Osteoblast (primary cell): ENCODE results near the gene ALAS1. TPM values are rescaled to one million over a fixed set of nuclear protein-coding genes. Genes with fewer than 3 reads are reported as not detected.

Experiments
- DNase-seq: peaks from one replicate; pipeline ENCODE4 v3.0.0; 2011; ENCODE audit warnings: low spot score, mixed read lengths; ENCODE audit not compliant: insufficient read length; ENCODE audit errors: missing footprints
- H2AFZ ChIP-seq: 2 replicates; pipeline ENCODE4 v1.6.0; 2011; ENCODE audit warnings: mild to moderate bottlenecking, low read length
- H3K27ac ChIP-seq: 2 replicates; pipeline ENCODE4 v1.5.1; 2011; ENCODE audit warnings: mild to moderate bottlenecking, low read depth, low read length, moderate library complexity
- H3K27me3 ChIP-seq: 2 replicates; pipeline ENCODE4 v1.6.0; 2012; ENCODE audit warnings: mild to moderate bottlenecking, control low read depth, inconsistent platforms, low read length, moderate library complexity; ENCODE audit not compliant: insufficient read depth
- H3K36me3 ChIP-seq: 2 replicates; pipeline ENCODE4 v1.5.1; 2011; ENCODE audit warnings: mild to moderate bottlenecking, low read length, control low read depth, moderate library complexity; ENCODE audit not compliant: insufficient read depth
- H3K4me1 ChIP-seq: 2 replicates; pipeline ENCODE4 v1.5.1; 2011; ENCODE audit warnings: mild to moderate bottlenecking, low read length, control low read depth, moderate library complexity; ENCODE audit not compliant: insufficient read depth
- H3K4me2 ChIP-seq: 2 replicates; pipeline ENCODE4 v1.6.0; 2011; ENCODE audit warnings: mild to moderate bottlenecking, low read length; ENCODE audit not compliant: insufficient read depth
- H3K4me3 ChIP-seq: fragments of 200-600 bp; sonication (generic); 3 replicates; pipeline ENCODE4 v1.5.1; 2012; ENCODE audit warnings: mild to moderate bottlenecking, low read length, inconsistent platforms; ENCODE audit not compliant: insufficient read depth
- H3K79me2 ChIP-seq: 2 replicates; pipeline ENCODE4 v1.6.0; 2012; ENCODE audit warnings: mild to moderate bottlenecking, low read length, control low read depth, inconsistent platforms; ENCODE audit not compliant: insufficient read depth
- H3K9me3 ChIP-seq: 2 replicates; pipeline ENCODE4 v1.5.1; 2011; ENCODE audit warnings: low read depth, low read length, control low read depth
- H4K20me1 ChIP-seq: 2 replicates; pipeline ENCODE4 v1.6.0; 2012; ENCODE audit warnings: mild to moderate bottlenecking, low read length, control low read depth; ENCODE audit not compliant: insufficient read depth
- total RNA-seq: library from RNA; depleted of rRNA; stranded (reverse); fragments of >200 nt; gene quantifications from 2 replicates; pipeline ENCODE4 v1.2.3, GENCODE V29; 2012
- TF ChIP-seq, protein P1 (sequence below): IDR thresholded peaks from 2 replicates; pipeline ENCODE4 v1.5.1; 2011; ENCODE audit warnings: mild to moderate bottlenecking, low read depth, low read length, moderate library complexity; ENCODE audit errors: extremely low read depth

ALAS1 gene
- total RNA-seq, 1 donor: 39.1 TPM

DNA sequence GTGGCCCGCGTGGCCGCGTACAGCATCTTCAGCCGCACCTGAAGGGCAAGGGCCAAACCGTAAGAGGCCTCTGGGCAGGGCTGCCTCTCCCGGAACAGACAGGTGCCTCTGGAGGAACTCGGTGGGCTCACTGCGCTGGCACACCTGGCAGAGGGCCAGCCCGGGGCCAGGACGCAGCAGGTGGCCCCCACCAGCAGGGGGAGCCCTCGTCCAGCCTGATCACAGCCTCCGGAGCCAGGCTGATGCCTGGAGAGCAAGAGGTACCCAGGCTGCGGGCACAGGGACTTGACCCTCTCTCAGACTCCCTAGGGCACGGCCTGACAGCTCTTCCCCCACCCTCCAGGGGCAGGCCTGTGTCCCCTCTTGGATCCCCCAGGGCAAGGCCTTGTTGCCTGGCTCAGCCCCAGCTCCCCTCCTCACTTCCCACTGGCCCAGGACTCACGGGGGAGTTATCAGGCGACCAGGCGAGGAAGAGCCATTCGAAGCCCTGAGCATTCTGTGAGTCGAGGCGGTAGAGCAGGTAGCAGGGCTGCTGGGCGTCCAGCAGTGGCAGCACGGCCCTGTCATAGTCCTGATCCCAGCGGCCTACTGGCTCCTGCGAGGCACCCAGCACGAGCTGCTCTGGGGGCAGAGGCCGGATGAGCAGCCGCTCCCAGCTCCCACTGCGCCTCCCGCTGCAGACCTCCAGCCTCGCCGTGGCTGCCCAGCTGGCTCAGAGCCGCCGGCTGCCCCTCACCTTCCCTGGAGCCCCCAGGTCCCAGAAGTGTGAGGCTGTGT lies 33.7 kb downstream of the ALAS1 start:
- Histone ChIP-seq H4K20me1 (peaks cover 36% of the 10 kb centered on the region), H3K36me3 (peaks cover 39% of the 10 kb centered on the region), H3K4me3 (no peak overlapping the region), H2AFZ (no peak overlapping the region), H3K9me3 (no peaks in the 10 kb centered on the region), H3K27me3 (no peaks in the 10 kb centered on the region), H3K4me2 (no peak overlapping the region), H3K79me2 (peaks cover 45% of the 10 kb centered on the region), H3K27ac (no peak overlapping the region), H3K4me1 (peaks cover 4% of the 10 kb centered on the region)
- TF ChIP-seq, protein P1, sequence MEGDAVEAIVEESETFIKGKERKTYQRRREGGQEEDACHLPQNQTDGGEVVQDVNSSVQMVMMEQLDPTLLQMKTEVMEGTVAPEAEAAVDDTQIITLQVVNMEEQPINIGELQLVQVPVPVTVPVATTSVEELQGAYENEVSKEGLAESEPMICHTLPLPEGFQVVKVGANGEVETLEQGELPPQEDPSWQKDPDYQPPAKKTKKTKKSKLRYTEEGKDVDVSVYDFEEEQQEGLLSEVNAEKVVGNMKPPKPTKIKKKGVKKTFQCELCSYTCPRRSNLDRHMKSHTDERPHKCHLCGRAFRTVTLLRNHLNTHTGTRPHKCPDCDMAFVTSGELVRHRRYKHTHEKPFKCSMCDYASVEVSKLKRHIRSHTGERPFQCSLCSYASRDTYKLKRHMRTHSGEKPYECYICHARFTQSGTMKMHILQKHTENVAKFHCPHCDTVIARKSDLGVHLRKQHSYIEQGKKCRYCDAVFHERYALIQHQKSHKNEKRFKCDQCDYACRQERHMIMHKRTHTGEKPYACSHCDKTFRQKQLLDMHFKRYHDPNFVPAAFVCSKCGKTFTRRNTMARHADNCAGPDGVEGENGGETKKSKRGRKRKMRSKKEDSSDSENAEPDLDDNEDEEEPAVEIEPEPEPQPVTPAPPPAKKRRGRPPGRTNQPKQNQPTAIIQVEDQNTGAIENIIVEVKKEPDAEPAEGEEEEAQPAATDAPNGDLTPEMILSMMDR: peak; percentile 80
- peak; percentile 98 for DNase-seq

DNA sequence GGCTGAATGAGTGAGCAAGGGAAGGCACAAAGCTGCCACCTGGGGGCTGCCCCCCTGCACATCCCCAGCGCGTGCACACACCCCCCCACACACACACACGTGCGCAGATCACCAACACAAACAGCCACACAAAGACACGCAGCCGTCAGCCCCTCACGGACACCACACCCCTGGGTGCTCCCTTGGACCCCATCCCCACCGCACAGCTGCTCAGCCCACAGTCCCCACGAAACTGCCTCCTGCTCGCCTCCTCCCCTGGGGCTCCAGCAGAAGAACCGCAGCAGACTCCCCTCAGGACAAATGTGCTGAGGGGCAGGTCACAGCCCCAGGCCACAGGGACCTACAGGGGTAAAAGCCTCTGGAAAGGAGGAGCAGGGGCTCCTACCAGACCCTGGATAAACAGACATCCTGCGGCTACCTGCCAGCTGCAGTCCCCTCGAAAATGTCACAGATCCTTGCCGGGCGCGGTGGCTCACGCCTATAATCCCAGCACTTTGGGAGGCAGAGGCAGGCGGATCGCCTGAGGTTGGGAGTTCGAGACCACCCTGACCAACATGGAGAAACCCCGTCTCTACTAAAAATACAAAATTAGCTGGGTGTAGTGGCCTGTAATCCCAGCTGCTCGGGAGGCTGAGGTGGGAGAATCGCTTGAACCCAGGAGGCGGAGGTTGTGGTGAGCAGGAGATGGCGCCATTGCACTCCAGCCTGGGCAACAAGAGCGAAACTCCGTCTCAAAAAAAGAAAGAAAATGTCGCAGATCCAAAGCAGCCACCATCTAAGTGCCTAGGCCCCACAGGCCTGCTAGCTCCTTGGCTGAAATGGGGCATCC lies 34.5 kb downstream of the ALAS1 start:
- TF ChIP-seq, protein P1: no peak
- H3K27ac ChIP-seq: no peak overlapping the region
- H3K4me2 ChIP-seq: no peak overlapping the region
- H3K79me2 ChIP-seq: peaks cover 52% of the 10 kb centered on the region
- no peaks in the 10 kb centered on the region for H3K9me3 ChIP-seq
- H3K4me1 ChIP-seq: peaks cover 12% of the 10 kb centered on the region
- H3K4me3 ChIP-seq: no peak overlapping the region
- DNase-seq: peak; percentile 51
- peaks cover 38% of the 10 kb centered on the region for H4K20me1 ChIP-seq
- no peak overlapping the region for H2AFZ ChIP-seq
- no peaks in the 10 kb centered on the region for H3K27me3 ChIP-seq
- peaks cover 39% of the 10 kb centered on the region for H3K36me3 ChIP-seq

DNA sequence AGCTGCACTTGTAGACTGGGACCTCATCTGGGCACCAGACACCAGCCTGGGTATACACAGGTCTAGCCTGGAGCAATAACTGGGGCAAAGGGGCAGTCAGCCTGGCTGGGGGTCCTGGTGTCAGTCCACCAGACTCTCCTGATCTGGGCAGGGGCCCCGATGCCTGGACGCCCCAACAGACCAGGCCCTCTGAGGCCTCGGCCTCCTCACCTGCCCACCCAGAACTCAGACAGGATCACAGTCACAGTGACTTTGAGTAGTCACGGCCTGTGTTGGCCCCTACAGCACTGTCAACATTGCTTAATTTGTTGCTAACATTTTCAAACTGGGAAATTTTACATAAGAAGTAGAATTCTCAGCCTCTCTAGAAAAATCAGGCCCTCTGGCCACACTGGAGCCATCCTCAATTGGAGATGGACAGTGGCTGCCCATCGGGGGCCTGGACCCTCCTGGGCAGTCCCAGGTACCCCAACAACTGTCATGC lies 35.2 kb downstream of the ALAS1 start:
- Histone ChIP-seq H3K4me2 (no peak overlapping the region), H3K4me1 (peaks cover 19% of the 10 kb centered on the region), H3K9me3 (no peaks in the 10 kb centered on the region), H3K36me3 (peaks cover 38% of the 10 kb centered on the region), H3K79me2 (peaks cover 56% of the 10 kb centered on the region), H3K4me3 (no peak overlapping the region), H2AFZ (no peak overlapping the region), H3K27me3 (no peaks in the 10 kb centered on the region), H3K27ac (no peak overlapping the region), H4K20me1 (peaks cover 44% of the 10 kb centered on the region)
- TF ChIP-seq, protein P1: no peak
- DNase-seq: peak; percentile 14

DNA sequence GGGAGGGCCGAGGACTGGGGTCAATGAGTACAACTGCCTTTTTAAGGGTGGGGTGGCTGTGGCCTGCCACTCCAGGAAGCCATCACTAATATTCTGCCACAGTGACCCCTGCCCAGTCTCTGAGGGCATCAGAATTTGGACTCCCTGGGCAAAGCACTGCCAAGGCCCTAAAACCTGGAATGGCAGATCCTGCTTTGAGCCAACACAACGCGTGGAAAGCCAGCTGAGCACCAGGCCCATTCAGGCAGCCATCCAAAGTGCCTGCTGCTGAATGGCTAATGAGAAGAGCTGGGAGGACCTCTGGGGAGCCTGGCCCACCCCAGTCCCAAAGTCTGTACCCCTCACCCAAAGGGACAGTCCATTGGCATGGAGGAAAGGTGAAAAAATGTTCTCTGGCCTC lies 36.0 kb downstream of the ALAS1 start:
- no peaks in the 10 kb centered on the region for H3K9me3 ChIP-seq
- no peak overlapping the region for H3K4me3 ChIP-seq
- peaks cover 31% of the 10 kb centered on the region for H3K36me3 ChIP-seq
- peaks cover 48% of the 10 kb centered on the region for H4K20me1 ChIP-seq
- H3K4me2 ChIP-seq: no peak overlapping the region
- peaks cover 64% of the 10 kb centered on the region for H3K79me2 ChIP-seq
- H3K4me1 ChIP-seq: peaks cover 23% of the 10 kb centered on the region
- no peak overlapping the region for H2AFZ ChIP-seq
- DNase-seq: peak; percentile 14
- no peak overlapping the region for H3K27ac ChIP-seq
- no peaks in the 10 kb centered on the region for H3K27me3 ChIP-seq
- TF ChIP-seq, protein P1: no peak
